Fibroblast of skin of back (primary cell): ENCODE results near the gene TERC. TPM values are rescaled to one million over a fixed set of nuclear protein-coding genes. Genes with fewer than 3 reads are reported as not detected.
A peak's percentile ranks its signal among the peaks of the same experiment; 100 is the strongest.

Experiments used
- DNase-seq: peaks from one replicate; pipeline ENCODE4 v3.0.0-alpha.2; 2013
- polyA plus RNA-seq, 2 experiments: library from polyadenylated mRNA; unstranded; fragments of 120-200 nt; gene quantifications; one replicate each; pipeline ENCODE4 v1.2.1, GENCODE V29; 2013; ENCODE audit not compliant: insufficient read length in 2 of 2

TERC gene
- 0.61 TPM for polyA plus RNA-seq (2013, experiment 1 of 2; ENCODE audit: insufficient read length)
- polyA plus RNA-seq (2013, experiment 2 of 2; ENCODE audit: insufficient read length): not detected

DNA sequence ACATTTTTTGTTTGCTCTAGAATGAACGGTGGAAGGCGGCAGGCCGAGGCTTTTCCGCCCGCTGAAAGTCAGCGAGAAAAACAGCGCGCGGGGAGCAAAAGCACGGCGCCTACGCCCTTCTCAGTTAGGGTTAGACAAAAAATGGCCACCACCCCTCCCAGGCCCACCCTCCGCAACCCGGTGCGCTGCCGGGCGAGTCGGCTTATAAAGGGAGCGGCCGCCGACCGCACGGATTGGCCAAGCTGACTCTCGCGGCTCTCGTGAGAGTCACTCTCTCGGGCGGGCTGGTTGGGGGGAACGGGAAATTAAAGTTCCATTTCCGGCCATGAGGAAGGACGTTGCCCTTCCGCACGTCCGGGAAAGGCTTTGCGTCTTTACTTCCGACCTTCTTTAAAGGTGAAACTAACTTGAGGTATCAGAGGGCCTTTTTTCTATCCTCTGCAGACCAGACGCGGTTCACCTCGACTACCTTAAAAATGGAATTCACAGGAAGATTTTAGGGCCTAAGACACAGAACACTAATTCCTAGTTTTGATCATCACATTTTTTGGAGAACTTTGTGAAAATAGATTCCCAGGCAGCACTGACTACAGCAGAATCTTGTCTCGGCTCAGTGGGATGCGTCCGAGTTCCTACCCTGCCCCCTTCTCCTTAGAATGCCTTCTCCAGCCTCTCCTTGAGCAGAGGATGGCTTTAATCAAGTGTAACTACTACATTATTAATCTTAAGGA, at the start of gene TERC:
TERC (minus strand) TSS at position 179 of the 731 bp plus-strand sequence.
- DNase-seq: peak; percentile 89

DNA sequence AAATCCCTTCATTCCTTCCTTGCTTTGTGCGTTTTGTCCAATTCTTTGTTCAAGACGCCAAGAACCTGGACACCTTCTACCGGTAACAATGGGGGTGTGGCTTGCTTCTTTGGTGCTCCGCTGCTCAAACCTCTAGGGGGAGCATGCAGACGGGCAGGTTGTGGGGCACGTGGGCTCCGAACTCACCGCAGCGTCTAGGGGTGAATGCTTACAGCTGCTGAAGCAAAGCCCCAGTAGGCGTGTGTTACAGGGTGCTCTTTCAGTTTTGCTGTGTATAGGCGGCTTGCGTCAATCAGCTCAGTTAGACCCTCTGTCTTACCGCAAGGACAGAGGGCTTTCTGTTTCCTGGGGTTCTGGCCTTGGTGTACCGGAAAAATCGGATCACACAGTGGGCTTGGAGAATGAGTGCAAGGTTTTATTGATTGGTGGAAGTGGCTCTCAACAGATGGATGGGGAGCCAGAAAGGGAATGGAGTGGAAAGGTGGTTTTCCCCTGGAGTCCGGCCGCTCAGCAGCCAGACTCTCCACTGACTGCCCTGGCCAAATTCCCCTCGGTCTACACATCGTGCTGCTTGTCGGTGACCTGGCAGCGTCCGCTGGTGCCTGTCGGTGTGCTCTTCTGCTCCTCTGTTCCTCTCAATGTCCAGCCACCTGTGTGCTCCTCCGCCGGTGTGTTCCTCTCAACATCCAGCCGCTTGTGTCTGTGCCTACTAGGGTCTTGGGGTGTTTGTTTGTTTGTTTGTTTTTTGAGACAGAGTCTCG, 49.1 kb upstream of the TERC start:
- peak; percentile 18 for DNase-seq

DNA sequence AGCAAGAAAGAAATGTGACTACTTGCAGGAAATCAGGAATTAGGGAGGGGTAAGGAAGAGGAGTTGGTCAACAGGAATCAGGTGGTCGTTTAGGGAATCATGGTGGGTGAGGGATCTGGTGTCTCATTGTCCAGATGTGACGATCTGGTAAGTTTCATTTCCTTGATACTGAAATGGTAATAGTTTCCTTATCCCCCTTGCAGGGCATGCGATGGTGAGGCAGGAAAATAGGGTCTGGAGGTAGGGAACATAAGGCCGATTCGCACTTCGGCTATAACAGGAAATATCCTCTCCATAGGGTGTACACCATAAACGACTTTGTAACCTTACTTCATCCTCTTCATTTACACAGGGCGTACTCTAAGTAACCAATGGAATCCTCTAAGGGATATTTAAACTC, 48.4 kb upstream of the TERC start:
- no peak for DNase-seq

DNA sequence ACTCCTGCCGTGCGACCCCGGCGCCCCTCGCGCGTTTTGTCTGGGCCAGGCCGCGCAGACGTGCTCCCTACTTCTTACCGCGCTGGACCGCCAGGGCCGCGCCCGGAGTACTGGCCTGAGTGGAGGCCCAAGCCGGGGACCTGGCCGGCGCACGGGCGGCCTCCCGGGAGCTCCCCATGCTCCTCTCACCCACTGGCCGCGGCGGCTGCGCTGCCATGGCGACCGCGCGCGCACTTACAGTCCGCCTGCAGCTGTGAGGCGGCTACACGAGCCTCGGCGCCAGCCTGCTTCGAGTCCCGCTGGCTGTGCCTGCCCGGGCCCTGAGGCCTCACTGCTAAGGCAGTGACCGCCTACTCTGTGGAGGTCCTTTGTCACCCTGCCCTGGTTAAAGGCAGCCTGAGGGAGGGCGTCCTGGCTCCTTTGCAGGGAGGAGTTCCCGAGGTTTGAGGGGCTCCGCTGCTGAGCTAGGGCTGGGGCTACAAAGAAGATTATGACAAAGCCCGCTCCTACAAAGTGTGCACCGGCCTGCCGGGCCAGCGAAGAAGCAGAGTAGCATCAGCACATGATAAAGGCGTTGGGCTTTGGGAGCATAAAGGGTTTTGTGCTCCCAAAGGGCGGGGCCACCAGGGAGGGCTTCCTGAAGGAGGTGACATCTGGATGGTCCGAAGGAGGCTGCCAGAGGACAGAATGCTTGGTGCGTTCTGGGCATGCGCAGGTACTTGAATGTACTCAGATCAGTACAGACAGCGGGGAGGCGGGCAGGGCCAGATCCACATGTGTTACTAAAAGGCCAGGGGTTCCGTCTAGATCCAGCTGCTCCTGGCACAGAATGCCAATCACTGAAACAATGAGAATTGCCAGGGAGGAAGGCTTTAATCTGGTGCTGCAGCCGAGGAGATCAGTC, 47.7 kb upstream of the TERC start, which contains the start of the genes LRRC34 and LRRIQ4:
LRRC34 (minus strand) TSS at position 573 of the 904 bp plus-strand sequence; CDS start at position 217, 356 bp downstream.
LRRIQ4 (plus strand) TSS at position 539 of the 904 bp plus-strand sequence. CDS start 9,052 bp downstream, outside the sequence.
- DNase-seq: peak; percentile 77

DNA sequence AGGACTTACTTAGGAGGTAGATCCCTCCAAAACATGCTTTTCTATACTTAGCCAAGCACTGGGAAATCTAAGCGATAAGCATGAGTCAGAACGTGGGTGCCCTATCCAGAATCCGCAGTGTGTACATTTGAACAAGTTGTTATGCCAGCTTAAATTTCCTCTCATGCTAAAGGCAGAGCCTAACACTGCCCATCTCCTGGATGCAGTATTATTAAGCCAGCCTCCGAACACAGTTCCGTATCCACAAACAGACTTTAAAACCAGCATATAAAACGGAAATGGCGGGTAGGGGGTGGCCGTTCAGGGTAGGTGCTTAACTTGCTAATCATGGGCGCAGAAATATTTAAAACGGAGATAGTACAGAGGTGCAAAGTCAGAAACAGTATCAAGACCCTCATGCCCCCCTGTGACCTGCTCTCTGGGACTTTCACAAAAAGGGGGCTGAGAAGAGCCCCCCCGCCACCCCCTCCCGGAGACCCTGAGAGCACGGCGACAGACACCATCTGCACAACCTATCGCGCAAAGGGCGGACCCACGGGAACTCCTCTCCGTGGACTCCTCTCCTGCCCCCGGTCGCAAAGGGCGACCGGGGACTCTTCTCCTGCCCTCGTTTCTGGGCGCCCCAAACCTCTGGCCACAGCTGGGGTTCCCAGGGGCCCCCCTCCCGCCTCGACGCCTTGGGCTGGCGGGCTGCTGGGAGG, 46.9 kb upstream of the TERC start:
- peak; percentile 74 for DNase-seq

- no peak for DNase-seq
Measured at GRCh38 chr3:169809230-169809795, 44.5 kb upstream of the TERC start.

GRCh38 chr3:169804681-169805080, 39.8 kb upstream of the TERC start:
- DNase-seq: no peak

DNA sequence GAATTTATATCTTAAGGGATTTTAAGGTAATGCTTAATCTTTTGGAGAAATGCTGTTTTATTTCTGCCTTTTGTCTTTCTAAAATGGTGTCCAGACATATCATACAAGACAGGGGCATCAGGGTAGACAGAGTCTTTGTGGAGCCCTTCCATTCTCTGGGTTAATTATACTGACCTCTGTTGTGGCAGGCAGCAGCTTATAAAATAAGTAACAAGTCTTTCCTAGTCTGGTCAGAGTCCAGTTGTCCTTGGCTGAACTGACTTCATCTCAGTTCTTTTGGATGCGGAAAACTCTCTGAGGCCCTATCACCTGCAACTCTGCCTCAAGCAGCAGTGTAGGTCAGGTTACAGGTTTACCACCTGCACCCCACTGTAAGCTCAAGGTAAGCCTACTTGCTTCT, 27.5 kb upstream of the TERC start:
- no peak for DNase-seq

DNA sequence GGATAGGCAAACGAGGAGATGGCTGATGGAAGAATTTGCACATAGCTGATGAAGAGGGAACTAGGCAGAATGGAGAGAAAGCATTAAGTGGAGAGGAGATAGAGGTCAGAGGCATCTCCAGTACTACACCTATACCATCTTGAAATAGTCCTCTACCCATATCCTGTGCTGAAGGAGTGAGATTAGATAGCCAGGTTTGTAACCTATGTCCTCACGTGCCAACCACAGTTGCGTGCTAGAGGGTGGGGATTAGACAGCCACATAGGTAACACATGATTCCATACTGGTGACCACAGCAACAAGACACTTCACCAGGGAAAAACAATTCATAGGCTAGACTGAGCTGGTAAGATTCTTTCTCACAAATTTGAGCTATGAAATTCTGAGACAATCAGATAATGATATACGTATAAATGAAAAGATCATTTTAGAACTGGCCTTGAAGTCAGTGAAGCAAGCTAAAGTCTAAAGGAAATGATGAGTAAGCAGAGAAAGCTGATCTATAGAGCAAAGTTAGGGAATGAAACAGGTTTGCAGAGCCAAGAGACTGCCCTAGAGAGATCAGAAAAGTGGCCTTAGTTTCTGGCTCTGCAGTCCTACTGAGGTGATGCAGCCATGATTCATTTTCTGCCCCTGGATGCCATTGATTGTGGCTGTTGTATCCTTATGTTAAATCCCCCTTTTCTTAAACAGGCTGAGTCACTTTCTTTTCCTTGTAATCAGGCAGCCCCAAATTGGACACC, 26.0 kb upstream of the TERC start:
- no peak for DNase-seq

- DNase-seq: no peak
Measured at GRCh38 chr3:169790219-169790618, 25.4 kb upstream of the TERC start.

DNA sequence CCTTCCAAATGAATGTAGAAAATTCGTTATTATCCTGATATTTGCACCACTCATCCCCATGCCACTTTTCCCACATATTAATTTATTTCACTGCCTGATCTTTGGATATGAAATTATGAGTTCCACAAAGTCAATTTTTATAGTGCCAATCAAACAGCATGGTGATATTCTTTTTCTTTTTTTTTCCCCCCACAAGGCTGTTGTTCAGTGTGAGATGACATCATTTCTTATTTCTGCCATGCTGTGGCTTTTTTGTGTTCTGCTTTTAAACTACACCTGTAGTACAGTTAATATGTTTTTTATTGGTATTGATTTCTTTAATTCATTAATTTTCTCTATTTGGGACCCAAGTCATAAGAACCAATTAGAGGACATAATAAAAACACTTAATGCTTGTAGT, 22.9 kb upstream of the TERC start:
- no peak for DNase-seq

- DNase-seq: no peak
Measured at GRCh38 chr3:169787120-169787519, 22.3 kb upstream of the TERC start.

- no peak for DNase-seq
Measured at GRCh38 chr3:169781209-169781855, 16.5 kb upstream of the TERC start.

- no peak for DNase-seq
Measured at GRCh38 chr3:169780742-169781141, 15.9 kb upstream of the TERC start.

GRCh38 chr3:169777822-169778221, 13.0 kb upstream of the TERC start:
- DNase-seq: no peak

- no peak for DNase-seq
Measured at GRCh38 chr3:169774186-169774585, 9.3 kb upstream of the TERC start.

DNA sequence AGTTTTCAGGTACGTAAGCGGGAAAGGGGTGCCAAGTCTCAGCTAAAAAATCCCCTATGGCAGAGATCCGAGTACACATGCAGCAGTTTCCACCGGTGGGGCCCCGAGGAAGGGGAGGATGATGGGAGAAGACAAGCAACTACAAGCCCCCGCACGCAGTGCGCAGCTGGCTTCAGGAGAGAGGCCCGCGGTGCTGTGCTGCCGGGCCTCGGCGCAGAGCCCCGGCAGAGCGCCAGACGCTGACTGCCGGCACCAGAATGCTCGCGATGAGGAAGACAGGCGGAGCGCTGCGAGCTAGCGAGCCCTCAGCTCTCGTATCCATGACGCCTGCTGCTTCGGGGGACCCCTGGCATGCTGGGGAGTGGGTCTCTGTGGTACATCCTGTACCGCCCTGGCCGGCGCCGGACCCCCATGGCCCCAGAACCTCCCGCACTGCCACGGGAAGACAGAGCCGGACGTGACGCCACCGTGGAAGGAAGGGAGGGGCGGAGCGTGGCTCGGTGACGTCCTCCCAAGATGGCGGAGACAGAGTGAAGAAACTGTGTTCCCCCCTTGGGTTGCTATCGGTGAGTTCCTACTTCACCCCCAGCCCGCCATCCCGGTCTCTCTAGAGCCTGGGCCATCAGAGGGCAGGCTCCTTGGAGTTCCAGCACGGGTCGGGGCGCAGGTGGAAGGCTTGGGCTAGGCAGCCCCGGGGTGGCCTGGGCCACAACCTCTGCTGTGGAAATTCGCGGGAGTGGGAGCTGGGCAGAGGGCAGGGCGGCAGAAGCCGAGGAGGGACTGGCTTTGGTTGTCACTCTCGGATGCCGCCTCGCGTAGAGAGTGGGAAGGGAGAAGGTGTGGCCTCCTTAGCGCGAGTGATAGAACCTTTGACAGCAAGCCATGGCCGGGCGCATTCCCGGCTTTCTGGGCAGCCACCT, 8.3 kb upstream of the TERC start, which contains the start of gene MYNN:
MYNN (plus strand) TSS at position 500 of the 920 bp plus-strand sequence. CDS start 900 bp downstream, outside the sequence.
- DNase-seq: peak; percentile 90

- peak; percentile 79 for DNase-seq
Measured at GRCh38 chr3:169772305-169772896, 7.5 kb upstream of the TERC start.
